Heart left ventricle (tissue), 13 donors: Measurements from ENCODE around the gene MED25.

ENCODE experiments used
- CTCF ChIP-seq, 12 donors: fragments of 200-600 bp; sonication (generic) in 4 of 12; IDR thresholded peaks; one replicate each; pipeline versions ENCODE4 v1.5.0 to v1.8.0; 2018 to 2022; ENCODE audit warnings: antibody characterized with exemption in 12 of 12, mild to moderate bottlenecking in 5 of 12
- POLR2A ChIP-seq, 2 donors: fragments of 450-650 bp; IDR thresholded peaks; one replicate each; pipeline ENCODE4 v1.6.1; 2017; ENCODE audit warnings: antibody characterized with exemption in 2 of 2, mild to moderate bottlenecking in 2 of 2, moderate library complexity in 2 of 2
- donor health status: ischemic (EF 13 %, LVEDD 7.1; RV severe dilation, severe dysfunction).
- donor health status: DM: no; HTN: yes; CAD: no.
- donor health status: DM: no; HTN: no; CAD: no.
- donor health status: ischemic (EF 25% LVEDD 6.9; RV normal size, moderate dysfunction).
- donor health status: ischemic (EF 25% LVEDD 5.7; RV mildly dilated, moderate dysfunction).
- donor health status: ischemic (EF 35%, LVEDD 5.7; RV mildly dilated, moderate dysfunction).
- donor health status: nonischemic (EF 11% LVEDD 7.7; RV severe dilation, severe dysfunction).
- donor health status: DM: yes; HTN: yes; CAD: no.
- donor health status: PGD.
- donor health status: ischemic (EF 29% LVEDD 5.4; RV normal size, mild dysfunction).
- donor health status: nonischemic (EF 23%, LVEDD 6.1; RV moderate dilation, normal function).

DNA sequence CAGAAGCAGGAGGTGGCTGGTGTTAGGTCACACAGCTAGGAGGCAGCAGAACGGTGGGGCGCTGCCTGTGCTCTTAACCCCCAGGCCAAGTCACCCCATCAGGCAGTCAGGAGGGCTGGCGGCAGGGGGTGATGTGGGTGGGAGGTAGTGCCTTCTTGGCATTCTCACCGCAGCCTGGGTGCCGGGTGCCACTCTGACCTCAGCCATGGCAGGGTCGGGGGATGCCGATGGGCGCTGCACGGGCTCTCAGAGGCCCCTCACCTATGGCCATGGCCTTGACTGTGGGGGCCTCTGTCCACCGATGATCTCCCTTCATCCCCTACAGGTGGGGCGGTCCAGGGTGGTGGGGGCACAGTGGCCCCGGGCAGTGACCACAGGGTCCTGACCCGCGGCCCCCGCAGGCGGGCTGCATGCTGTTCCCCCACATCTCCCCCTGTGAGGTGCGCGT lies 38.5 kb downstream of the MED25 start:
- TF ChIP-seq CTCF (IDR thresholded peaks at IDR 0.05) = no peak
- TF ChIP-seq POLR2A (IDR thresholded peaks at IDR 0.05) = no peak
